ENCODE measurements around the gene ABCB9.
A peak's percentile ranks its signal among the peaks of the same experiment; 100 is the strongest.

ABCB9 gene

GRCh38 chr12:122981587-122982476, 15.6 kb upstream of the ABCB9 start:
- DNase-seq (ENCODE audit: low spot score): no peak

GRCh38 chr12:122981036-122981471, 14.8 kb upstream of the ABCB9 start:
- DNase-seq (ENCODE audit: low spot score): no peak

GRCh38 chr12:122980183-122981035, 14.1 kb upstream of the ABCB9 start, which contains the start of gene ARL6IP4:
Gene ARL6IP4, plus strand, starts transcription at chr12:122980681. Its CDS starts 459 bp downstream, at chr12:122981140.
- peak; percentile 60 for DNase-seq (ENCODE audit: low spot score)

- DNase-seq (ENCODE audit: low spot score): no peak
Observed at GRCh38 chr12:122979908-122980182, 13.6 kb upstream of the ABCB9 start.

- DNase-seq (ENCODE audit: low spot score): no peak
Observed at GRCh38 chr12:122979001-122979907, 13.0 kb upstream of the ABCB9 start.

GRCh38 chr12:122978507-122978955, 12.3 kb upstream of the ABCB9 start:
- no peak for DNase-seq (ENCODE audit: low spot score)

GRCh38 chr12:122977655-122978392, 11.6 kb upstream of the ABCB9 start:
- DNase-seq (ENCODE audit: low spot score): no peak

- no peak for DNase-seq (ENCODE audit: low spot score)
Observed at GRCh38 chr12:122977153-122977552, 10.9 kb upstream of the ABCB9 start.

GRCh38 chr12:122976648-122976975, 10.3 kb upstream of the ABCB9 start:
- no peak for DNase-seq (ENCODE audit: low spot score)

GRCh38 chr12:122975790-122976647, 9.8 kb upstream of the ABCB9 start:
- no peak for DNase-seq (ENCODE audit: low spot score)

- DNase-seq (ENCODE audit: low spot score): peak; percentile 97
Observed at GRCh38 chr12:122974892-122975789, 8.9 kb upstream of the ABCB9 start, which contains the start of gene OGFOD2. Gene OGFOD2, plus strand, starts transcription at chr12:122975244. Its CDS starts 8 bp downstream, at chr12:122975252.

- DNase-seq (ENCODE audit: low spot score): peak; percentile 100
Observed at GRCh38 chr12:122974274-122974891, 8.1 kb upstream of the ABCB9 start.

GRCh38 chr12:122969676-122970075, 3.4 kb upstream of the ABCB9 start:
- no peak for DNase-seq (ENCODE audit: low spot score)

GRCh38 chr12:122968104-122968503, 1.8 kb upstream of the ABCB9 start:
- no peak for DNase-seq (ENCODE audit: low spot score)

GRCh38 chr12:122966743-122967550, 684 bp upstream of the ABCB9 start:
- no peak for DNase-seq (ENCODE audit: low spot score)

- DNase-seq (ENCODE audit: low spot score): no peak
Observed at GRCh38 chr12:122965321-122965751, 927 bp downstream of the ABCB9 start.

GRCh38 chr12:122964439-122965257, 1.6 kb downstream of the ABCB9 start:
- DNase-seq (ENCODE audit: low spot score): no peak
